ENCODE data around the gene SERF2.

DNA sequence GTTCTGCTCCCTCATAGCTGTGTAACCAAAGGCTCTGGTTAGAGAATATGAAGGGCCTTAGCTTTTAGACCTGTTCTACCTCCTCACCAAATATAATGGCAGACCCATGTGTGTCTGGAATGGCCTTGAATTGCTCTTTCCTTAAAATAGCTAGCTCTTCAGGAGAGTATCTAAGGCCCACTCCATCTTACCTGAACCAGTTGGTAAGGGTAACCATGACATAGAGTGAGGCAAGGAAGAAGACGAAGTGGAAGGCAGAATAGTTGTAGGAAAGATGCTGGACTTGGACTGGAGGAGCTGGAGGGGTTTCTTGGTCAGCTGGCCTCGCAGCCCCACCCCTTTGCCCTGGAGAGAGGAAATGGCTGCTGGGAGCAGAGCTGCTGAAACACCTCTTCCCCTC lies 3.1 kb downstream of the SERF2 start:
- TF ChIP-seq, protein P1, sequence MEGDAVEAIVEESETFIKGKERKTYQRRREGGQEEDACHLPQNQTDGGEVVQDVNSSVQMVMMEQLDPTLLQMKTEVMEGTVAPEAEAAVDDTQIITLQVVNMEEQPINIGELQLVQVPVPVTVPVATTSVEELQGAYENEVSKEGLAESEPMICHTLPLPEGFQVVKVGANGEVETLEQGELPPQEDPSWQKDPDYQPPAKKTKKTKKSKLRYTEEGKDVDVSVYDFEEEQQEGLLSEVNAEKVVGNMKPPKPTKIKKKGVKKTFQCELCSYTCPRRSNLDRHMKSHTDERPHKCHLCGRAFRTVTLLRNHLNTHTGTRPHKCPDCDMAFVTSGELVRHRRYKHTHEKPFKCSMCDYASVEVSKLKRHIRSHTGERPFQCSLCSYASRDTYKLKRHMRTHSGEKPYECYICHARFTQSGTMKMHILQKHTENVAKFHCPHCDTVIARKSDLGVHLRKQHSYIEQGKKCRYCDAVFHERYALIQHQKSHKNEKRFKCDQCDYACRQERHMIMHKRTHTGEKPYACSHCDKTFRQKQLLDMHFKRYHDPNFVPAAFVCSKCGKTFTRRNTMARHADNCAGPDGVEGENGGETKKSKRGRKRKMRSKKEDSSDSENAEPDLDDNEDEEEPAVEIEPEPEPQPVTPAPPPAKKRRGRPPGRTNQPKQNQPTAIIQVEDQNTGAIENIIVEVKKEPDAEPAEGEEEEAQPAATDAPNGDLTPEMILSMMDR (CRISPR knock-in tag; IDR thresholded peaks at IDR 0.05) = no peak
- no peak for TF ChIP-seq SOX13 (IDR thresholded peaks at IDR 0.05)
- TF ChIP-seq SOX13 (CRISPR knock-in tag; conservative IDR thresholded peaks at IDR 0.05 in 1 of 2, IDR thresholded peaks at IDR 0.05 in 1 of 2) = no peak

Data from HepG2 (cell line).